ENCODE measurements around the gene HEG1.

Gene HEG1

DNA sequence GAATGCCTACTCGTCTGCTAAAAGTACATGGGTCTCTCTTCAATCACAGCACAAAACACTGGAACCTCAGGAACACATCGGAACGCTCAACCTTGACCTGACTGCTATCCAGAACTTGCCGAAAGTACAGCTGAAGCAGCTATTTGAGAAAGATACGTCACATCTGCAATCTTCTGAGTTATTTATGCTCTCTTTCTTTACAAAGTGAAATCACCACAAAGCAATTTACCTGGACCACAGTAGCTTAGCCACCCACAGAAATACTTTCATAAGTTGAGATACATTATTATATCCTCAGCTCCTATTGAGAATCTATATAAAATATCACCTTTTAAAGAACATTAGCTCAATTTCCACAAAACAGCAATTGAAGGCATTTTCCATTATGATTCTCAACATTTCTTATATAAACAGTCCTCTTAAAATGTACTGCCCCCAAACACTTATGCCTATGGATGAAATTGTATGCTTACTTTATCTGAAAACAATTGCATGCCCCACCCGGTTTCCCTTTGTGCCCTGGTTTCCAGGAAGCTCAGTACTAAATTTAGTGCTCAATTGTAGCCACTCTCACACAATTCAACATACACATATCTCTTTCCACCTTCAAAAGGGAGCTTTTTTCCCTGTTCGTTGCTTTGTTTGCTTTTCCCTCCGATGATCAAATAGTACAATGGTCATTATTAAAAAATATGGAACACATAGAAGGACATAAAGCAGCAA is 31.8 kb downstream of the HEG1 start:
- in situ Hi-C loops (cut with MboI; ENCODE audit: low sequenced_read_pairs) = no loop called here

DNA sequence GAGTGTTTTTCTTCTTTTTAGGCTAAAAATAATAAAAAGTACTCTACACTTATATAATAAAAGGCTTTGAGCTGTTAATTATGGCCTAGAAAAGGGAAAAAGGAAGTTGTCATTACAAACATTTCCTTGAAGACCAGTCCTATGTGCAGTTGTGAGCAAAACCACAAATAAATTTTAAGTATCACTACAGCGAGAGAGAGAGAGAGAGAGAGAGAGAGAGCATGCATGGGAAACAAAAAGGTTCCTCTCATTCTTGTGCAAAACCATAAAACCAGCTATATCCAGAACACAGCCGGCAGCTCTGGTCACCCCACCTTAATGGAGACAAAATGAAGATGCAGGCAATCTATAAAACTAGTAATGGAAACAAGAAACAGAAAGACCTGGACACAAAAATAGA is 33.6 kb downstream of the HEG1 start:
- in situ Hi-C loops (cut with MboI; ENCODE audit: low sequenced_read_pairs) = no loop called here

DNA sequence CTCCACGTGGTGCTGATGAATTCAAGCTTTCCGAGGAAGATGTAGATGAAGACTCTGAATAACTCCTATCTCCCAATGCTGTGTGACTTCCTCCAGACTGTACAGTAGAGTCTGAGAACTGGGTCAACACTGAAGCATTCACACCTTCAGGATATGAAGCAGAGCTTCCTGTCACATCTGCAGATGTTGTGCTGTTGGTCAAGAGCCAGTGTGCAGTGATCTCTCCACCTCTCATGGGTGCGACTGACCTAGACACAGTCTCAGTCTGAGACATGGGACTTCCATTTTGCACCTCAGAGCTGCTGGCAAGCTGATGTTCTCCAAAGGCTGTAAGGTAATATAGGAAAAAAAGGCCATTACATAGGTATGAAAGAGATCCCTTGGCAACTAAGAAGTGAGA is 36.5 kb downstream of the HEG1 start:
- in situ Hi-C loops (cut with MboI; ENCODE audit: low sequenced_read_pairs) = no loop called here

DNA sequence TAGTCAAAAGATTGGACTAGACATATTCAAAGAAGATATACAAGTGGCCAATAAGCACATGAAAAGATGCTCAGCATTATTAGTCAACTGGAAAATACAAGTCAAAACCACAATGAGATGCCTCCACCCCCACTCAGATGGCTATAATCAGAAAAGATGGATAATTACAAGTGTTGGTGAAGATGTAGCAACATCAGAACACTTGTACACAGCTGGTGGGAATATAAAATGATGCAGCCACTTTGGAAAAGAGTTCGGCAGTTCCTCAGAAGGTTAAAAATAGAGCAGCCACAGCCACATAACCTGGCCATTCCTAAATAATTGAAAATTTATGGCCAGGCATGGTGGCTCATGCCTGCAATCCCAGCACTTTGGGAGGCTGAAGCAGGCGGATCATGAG is 38.4 kb downstream of the HEG1 start:
- in situ Hi-C loops (cut with MboI; ENCODE audit: low sequenced_read_pairs) = no loop called here

DNA sequence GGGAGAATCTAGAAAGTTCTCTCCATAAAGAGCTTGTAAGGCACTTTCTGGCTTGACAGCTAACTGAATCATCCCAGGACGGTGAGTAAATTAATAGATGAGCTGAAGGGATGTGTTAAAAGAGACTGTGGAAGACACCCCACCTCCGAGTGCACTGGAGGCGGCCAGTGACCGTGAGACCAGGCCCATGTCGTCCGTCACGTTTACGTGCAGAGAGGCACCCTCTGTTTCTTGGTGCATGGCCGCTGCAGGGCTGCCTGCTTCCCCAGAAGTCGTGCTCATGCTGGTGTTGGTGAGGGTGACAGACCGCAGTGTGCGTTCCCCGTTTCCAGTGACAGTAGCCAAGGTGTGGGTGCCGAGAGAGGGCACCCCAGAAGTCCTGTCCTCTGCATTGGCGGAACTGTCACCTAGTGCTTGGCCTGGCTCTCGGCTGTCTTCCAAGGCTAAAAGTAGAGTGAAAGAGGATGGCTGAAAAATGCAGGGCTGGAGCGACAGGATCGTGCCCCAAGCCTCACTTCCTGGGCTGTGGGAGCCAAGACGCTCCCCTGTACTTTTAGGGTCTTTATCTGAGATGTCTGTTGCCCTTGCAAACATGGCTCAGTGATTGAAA is 41.1 kb downstream of the HEG1 start:
- in situ Hi-C loops (cut with MboI; ENCODE audit: low sequenced_read_pairs) = no loop called here

DNA sequence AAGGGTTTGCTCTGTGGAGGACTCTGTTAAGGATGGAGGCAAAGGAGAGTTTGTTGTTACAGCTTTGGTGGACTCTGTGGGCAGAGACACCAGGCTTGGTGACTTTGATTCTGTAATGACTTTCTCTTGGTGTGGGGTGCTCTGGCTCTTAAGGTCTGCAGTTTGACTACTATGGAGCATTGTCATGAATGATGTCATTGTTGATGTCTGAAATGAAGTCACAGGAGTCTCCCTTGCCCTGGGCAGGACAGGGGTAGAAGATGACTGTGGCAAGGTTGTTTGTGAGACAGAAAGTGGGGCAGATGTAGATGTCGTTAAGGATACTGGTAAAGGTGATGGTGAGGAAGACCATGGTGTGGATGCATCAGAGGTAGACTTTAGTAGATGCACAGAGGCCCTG is 42.7 kb downstream of the HEG1 start:
- in situ Hi-C loops (cut with MboI; ENCODE audit: low sequenced_read_pairs) = no loop called here

DNA sequence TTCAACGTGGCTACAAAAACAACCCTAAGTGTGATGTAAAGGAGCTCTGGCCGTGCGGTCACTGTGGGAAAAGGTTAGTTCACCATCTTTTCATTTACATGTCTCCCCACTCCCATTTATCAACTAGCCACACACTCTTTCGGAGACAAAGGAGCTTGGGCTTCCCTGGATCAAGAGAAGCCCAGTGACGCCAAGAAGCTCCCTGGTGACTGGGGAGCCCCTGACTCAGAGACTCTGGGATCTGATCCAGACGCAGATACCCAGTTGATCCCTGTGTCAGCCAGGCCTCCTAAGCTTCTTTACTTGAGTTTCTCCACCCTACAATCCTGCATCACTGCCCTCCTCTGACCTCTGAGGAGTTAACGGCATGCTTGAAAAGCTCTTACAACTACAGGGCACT is 43.9 kb downstream of the HEG1 start:
- in situ Hi-C loops (cut with MboI; ENCODE audit: low sequenced_read_pairs) = no loop called here

DNA sequence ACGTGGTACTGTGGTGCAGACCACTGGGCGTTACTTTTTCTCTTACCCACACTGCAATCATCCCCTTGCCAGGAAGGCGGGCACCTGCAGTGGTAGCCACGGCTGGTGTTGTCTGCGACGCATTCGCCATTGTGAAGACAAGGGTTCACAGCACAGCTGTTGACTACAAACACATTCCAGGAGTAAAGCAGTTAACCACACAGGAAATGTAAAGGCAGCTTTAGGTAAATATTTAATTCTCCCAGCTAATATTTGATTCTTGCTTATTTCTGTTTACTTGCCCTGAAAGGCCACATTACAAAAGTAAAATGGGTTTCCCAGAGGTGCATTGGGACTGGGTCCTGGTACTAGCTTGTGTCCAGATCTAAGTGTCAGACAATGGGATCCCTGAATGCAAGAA is 45.4 kb downstream of the HEG1 start:
- in situ Hi-C loops (cut with MboI; ENCODE audit: low sequenced_read_pairs) = no loop called here

DNA sequence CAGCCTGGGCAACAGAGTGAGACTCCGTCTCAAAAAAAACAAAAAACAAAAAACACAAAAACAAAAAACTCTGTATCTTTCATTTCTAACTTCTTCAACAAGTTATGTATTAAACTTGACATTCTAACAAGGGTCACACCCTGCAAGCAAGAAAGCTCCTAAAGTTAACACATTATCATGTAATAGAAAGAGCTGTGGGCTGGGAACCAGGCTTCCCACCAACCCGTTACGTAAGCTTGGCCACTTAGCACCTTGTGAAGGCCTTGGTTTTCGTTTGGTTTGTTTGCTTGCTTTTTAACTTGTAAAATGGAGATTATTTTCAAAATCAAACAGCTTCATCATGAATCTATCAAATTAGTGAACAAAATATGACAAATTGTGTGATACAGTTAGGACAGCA is 47.0 kb downstream of the HEG1 start:
- in situ Hi-C loops (cut with MboI; ENCODE audit: low sequenced_read_pairs) = no loop called here

DNA sequence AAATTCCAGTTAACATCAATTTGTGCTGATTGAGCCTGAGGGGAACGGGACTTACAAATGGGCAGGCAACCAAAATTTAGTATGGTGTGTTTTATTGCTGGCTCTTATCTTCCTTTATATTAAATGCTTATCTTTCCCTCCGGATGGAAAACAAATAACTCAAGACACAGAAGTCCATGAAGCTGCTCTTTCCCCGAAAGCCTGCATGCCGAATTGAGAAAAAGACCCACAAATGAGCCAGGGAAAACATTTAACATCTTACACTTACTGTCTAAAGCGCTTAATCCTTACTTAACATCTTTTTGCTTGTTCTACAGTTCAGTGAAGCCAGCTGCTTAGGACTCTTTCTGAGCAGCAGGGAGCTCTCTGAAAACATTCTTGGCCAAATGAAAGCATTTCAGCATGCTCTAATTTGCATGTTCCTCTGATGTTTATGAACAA is 49.5 kb downstream of the HEG1 start:
- in situ Hi-C loops (cut with MboI; ENCODE audit: low sequenced_read_pairs) = no loop called here

DNA sequence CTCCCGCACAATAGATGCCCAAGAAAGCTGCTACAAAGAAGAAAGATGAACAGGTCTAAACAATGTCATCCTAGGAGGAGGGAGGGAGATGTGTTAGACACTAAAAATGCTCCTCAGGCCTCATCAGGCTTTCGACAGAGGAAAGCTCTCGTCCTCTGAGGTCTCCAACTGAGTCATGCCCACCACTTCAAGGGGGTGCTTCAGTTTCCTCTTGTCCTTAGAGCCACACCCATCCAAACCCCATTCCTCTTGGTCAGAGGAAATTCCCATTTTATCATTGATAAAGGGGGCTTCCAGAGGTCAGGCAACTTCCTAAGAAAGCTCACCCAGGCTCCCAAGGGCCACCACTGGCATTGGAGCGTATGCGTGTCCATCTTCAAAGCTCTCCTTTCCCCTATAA is 50.1 kb downstream of the HEG1 start:
- in situ Hi-C loops (cut with MboI; ENCODE audit: low sequenced_read_pairs) = no loop called here

DNA sequence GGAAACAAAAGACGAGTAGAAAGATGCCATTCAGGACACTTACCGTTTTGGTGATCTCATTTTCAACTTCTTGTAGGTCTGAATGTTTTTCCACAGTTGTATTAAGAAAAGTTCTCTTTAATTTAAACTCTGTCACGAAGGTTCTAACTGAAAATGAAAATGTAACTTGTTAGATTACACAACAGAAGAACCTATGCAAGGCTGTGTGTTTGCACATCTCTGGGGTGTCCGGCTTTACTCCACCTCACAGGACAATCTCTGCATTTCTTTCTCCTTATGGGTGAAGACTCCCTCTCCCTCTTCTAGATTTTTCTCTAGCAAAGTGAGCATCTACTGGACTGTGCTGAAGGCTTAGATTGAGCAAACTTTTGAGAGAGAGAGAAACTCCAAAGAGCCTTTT is 50.6 kb downstream of the HEG1 start:
- in situ Hi-C loops (cut with MboI; ENCODE audit: low sequenced_read_pairs) = no loop called here

DNA sequence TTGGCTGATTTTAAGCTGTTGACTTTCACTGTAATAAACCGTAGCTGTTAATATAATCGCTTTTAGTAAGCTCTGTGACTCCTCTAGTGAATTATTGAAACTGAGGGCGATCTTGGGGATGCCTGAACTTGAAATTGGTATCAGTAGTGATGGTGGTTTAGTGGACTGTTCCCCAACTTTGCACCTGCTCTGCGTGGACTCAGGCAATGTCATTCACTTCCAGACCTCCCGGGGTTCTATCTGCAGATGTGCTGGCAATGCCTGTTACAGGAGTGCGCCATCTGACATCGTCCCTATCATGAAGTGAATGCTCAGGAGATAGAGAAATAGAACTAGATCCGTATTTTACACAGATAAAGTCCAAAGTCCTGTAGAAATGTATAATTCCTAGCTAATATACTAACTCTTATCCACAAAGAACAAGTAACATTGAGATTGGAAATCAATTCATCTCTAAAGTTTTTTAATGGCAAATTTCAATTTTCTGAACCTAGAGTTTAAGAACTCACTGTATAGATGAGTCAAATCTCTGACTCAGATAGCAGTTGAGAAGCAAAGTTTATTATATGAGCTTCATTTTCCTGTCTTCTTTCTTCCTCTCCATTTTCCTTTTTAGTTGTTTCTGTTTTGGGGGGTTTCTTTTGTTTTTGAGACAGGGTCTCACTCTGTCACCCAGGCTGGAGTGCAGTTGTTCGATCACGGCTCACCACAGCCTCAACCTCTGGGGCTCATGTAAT is 51.8 kb downstream of the HEG1 start:
- in situ Hi-C loops (cut with MboI; ENCODE audit: low sequenced_read_pairs) = no loop called here

DNA sequence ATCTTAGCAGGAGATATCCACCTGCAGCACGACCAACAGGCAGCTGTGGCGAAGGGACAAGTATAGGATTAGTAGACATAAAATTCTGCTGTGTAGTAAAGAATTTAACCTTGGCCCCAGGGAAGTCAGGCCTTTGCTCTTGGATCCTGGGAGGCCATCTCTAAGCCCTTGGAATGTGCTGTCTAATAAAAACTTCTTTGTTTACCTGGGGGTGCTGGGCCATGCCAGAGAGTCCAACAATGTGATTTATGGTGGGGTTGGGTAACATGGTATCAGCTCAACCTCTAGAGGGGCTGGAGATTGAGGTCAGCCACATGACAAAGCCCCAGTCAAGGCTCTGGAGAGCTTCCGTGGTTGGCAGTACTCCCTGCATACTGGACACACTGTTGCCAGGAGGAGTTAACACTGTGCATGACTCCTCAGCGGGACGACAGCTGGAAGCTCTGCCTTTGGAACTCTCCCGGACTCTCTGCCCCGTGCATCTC is 52.4 kb downstream of the HEG1 start:
- in situ Hi-C loops (cut with MboI; ENCODE audit: low sequenced_read_pairs) = no loop called here

DNA sequence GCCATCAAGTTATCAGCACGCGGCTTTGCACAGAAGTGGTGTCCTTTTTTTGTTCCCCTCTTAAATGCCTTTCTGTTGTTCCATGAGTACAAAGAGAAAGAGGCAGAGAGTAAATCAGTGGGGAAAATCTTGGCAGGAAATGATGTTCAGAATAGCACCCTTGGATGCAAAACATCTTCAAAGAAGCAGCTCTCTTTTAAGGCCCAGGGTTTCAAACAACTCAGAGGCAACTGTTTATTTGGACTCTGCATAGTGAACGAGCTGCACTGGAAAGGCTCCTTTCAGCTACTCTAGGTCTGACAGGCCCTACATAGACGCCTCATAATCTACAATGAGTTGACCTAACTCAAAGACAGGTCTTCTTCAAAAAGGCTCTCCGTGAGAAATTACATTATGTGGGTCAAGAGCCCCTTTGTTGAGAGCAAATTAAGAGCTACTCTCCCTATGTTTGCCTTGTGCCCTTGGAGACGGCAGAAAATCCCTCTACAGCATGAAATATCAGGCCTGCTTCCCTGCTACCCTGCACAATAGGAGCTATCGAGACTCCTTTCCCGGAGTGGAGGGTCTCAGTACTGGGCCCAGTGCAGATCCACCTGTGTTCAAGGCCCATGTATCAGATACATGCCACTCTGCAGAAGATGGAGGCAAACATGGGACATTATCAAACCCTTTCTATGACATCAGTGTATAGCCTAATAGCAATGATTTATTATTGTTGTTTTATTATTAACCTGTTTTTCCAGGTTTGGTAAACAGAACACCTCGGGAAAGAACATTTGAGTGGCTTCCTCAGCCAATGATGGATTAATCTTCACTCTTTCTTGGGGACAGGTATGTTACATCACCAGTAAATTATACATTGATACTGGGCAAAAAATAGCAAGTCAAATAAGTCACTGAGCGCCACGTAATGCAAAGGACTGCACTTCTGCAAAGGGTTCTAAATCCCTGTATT is 53.1 kb downstream of the HEG1 start:
- in situ Hi-C loops (cut with MboI; ENCODE audit: low sequenced_read_pairs) = no loop called here

DNA sequence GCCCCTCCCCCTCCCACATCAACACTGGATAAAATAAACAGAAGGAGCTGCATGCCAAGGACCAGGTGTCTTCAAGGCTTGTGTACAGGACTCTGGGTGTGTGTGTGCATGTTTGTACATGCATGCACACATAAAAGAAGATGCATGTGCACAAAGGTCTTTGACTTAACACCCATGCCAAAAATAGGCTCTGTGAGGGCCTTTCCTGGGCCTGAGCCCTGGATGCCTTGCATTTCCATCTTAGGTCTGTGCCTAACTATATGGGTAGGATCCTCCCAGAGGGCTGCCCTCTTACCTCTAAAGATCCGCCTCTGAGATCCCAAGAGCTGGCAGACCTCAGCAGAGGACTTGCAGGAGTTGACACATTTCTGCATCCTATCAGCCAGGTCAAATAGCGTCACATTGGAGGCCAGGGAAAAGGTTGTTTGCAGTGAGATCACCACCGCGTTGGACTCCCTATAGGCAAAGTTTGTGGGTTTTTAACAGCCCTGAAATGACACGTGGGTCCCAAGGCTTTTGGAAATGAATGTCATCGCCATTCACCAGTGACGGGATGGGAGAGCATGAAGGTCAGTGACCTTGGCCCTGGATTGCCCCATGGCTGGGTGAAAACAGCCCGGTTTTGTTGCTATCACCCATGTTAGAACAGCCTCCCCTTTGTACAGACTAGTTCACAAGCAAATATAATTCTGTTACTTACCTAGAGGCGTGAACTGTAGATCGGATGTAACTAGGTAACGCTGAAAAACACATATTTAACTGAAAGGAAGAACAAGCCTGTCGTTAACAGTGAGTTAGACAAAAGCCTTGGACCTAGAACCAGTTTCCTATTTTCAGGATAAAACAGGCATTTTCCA is 54.0 kb downstream of the HEG1 start:
- in situ Hi-C loops (cut with MboI; ENCODE audit: low sequenced_read_pairs) = no loop called here

DNA sequence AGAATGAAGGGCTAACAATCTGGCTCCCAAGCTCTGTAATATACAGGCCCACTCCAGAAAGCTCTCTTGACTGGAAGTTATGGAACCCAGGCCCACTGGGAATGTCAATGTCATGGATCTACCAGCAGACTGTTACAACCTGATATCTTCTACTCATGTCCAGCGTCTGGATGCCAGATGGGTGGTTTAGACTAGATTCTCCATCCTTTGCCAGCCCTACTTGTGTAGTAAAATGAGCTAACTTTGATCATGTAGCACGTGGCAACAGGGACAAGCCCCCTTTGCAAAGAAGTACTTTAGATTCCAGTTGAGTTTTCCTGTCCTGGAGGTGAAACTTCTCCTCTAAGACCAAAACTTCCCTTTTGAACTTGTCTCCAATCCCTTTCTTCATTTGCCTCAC is 55.1 kb downstream of the HEG1 start:
- in situ Hi-C loops (cut with MboI; ENCODE audit: low sequenced_read_pairs) = no loop called here

DNA sequence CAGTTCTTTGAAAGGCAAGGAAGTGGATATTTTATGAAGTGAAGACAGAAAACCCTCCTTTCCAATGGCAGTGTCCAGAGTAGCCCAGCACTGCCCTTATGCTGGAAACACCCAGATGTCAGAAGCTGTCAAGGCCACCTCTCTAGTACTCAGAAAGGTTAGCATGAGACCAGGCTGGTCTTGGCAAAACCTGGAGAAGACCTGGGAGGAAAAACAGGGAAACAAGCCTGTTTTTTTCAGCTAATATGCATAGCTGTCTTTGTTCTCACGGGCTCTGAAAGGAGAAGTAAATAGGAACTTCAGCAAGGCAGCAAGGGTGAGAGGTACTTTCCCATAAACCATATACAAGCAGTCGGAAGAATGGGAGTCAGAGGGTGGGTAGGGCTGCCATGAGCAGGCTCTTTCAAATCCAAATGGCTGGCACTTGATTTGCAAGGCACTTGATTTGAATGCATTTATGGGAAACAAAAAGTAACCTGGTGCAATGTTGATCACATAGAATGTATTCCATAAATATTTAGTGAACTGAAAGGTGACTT is 55.8 kb downstream of the HEG1 start:
- in situ Hi-C loops (cut with MboI; ENCODE audit: low sequenced_read_pairs) = no loop called here

DNA sequence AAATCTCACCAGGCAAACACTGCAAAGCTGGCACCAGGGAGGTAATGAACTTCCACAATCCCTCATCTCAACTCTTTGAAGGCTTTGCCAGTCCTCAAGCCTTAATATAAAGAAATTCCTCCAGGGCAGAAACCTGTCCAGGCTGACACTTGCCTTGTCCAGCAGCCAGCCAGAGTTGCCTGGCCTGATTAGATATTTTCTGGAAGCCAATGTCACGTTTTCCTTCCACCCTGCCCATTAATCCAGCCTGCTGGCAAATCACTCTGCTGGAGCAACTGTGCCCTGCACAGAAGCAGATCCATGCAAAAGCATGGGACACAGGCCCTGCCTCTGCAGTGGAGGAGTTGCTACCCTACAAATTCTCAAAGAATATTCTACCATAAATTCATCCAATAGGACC is 56.5 kb downstream of the HEG1 start:
- in situ Hi-C loops (cut with MboI; ENCODE audit: low sequenced_read_pairs) = no loop called here

DNA sequence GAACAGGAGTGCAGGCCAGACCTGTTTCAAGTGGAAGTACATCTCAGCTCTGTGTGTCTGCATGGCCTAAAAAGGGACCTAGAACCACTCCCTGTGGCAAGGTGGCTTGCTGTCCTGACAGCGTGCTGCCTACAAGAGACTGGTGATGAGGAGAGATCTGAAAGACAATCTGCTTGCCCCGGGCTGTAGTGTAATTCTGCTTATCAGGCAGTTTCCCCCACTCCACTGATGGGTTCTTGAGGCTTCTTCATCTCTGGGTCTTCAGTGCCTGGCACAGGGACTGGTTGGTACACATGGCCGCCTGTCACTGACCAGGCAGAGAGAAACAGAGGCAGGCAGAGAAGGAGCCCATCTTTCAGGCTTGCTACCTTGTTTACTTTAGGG is 57.6 kb downstream of the HEG1 start:
- in situ Hi-C loops (cut with MboI; ENCODE audit: low sequenced_read_pairs) = no loop called here
